Measurements from ENCODE around the gene WASF2. TPM values are rescaled to one million over a fixed set of nuclear protein-coding genes. Genes with fewer than 3 reads are reported as not detected.
A peak's percentile ranks its signal among the peaks of the same experiment; 100 is the strongest.

WASF2 gene
- total RNA-seq, 2 experiments from 2014 or later = 119 to 121 TPM

DNA sequence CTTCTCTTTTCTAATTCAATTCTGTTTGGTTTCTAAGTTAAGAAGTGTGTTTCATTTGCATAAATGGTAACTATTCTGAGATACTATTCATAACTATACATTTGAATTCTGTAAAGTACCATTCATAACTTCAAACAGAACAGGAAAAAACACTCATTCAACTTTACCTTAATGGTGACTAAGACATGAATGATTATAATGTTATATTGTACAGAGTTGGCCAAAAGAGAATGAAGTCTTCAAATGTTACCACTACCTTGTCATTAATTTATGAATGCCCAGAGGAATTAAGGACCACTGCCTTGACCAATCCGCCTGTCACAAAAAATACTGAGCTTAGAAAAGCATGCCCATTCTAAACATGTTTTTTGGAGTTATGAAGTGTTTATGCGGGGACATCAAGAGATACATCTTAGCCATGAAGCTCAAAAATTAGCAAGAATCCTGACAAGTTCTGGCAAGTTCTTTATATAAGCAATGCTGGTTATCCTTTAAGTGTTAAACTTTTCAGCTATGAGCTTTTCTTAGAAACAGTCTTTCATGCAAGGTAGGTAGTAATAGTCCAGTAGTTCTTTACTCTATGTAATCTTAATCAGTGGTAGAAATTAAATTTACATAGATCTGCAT is 7.9 kb downstream of the WASF2 start:
- H3K4me3 Mint-ChIP-seq = no peak overlapping the region
- CTCF ChIA-PET = interaction anchor here (0.6 to 1.2 kb wide), 3 partner anchors 10 to 249 kb away, joined by 3 read pairs; partner anchors contain the start of gene MAP3K6
- intact Hi-C loops (cut with DNase I, micrococcal nuclease) = no loop called here

DNA sequence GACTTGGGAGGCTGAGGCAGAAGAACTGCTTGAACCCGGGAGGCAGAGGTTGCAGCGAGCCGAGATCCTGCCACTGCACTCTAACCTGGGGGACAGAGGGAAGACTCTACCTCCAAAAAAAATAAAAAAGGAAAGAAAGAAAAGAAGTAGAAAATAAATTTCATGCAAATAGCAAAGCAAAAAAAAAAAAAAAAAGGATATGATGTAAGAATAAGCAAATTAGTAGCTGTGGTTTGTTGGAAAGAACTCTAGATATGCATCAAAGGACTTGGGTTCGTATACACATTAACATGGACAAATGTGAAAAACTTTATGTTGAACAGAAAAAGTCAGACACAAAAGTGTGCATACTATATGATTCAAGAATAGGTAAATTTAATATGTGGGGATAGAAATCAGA is 11.9 kb downstream of the WASF2 start:
- Mint-ChIP-seq H3K4me1 (ENCODE audit: low read depth) (peaks cover 65% of the 10 kb centered on the region), H3K27ac (peak overlapping the region; percentile 59)
- POLR2A ChIA-PET = no interaction called here

More for the DNA sequence above, 7.9 kb downstream of the WASF2 start:
- Histone ChIP-seq H3K4me1 (ENCODE audit: insufficient read depth, low read length) (peaks cover 34% of the 10 kb centered on the region), H3K27me3 (ENCODE audit: control insufficient read depth in 1 of 2, insufficient read depth in 2 of 2, low read length in 2 of 2) (no peaks in the 10 kb centered on the region), H3K9me3 (ENCODE audit: control insufficient read depth in 1 of 2, insufficient read depth in 1 of 2, low read length in 2 of 2) (no peaks in the 10 kb centered on the region), H3K27ac (ENCODE audit: low read depth in 1 of 2, low read length in 2 of 2) (no peak overlapping the region), H3K4me3 (ENCODE audit: low read length) (no peak overlapping the region), H3K36me3 (ENCODE audit: insufficient read depth, low read length) (peaks cover 11% of the 10 kb centered on the region)
- H3K27me3 Mint-ChIP-seq = no peaks in the 10 kb centered on the region
- peaks cover 44% of the 10 kb centered on the region for H3K4me1 Mint-ChIP-seq (ENCODE audit: low read depth)
- POLR2A ChIA-PET = interaction anchor here (0.6 to 1.4 kb wide), 2 partner anchors 46 to 508 kb away, joined by 3 read pairs; no protein-coding TSS in a partner anchor
- DNase-seq (no peak), ATAC-seq (ENCODE audit: poor library complexity) (no peak)
- H3K9me3 Mint-ChIP-seq = no peaks in the 10 kb centered on the region
- no peak for TF ChIP-seq CTCF (IDR thresholded peaks at IDR 0.05)
- H3K27ac Mint-ChIP-seq = peak overlapping the region; percentile 19
- peaks cover 28% of the 10 kb centered on the region for H3K36me3 Mint-ChIP-seq (ENCODE audit: low read depth)

DNA sequence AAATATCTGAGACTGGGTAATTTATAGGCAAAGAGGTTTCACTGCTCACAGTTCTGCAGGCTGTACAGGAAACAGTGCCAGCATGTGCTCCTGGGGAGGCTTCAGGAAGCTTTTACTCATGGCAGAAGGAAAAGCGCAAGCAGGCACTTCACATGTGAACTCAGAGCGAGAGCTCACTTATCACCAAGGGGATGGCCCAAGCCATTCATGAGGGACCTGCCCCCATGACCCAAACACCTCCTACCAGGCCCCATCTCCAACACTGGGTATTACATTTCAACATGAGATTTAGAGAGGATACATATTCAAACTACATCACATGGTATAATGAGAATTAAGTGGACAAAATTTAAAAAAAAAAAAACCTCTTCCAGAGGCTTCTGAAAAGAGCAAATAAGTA is 13.7 kb downstream of the WASF2 start:
- intact Hi-C loops (cut with DNase I, micrococcal nuclease) = no loop called here
- POLR2A ChIA-PET = interaction anchor here (1.1 to 1.2 kb wide), 2 partner anchors 11 to 46 kb away, joined by 3 read pairs; no protein-coding TSS in a partner anchor
- H3K4me3 Mint-ChIP-seq = no peak overlapping the region
- H3K9me3 Mint-ChIP-seq = no peaks in the 10 kb centered on the region
- no peaks in the 10 kb centered on the region for H3K27me3 ChIP-seq (ENCODE audit: control insufficient read depth in 1 of 2, insufficient read depth in 2 of 2, low read length in 2 of 2)
- ATAC-seq (ENCODE audit: poor library complexity) (no peak), DNase-seq (no peak)
- H3K4me1 ChIP-seq (ENCODE audit: insufficient read depth, low read length) = peaks cover 58% of the 10 kb centered on the region
- H3K36me3 Mint-ChIP-seq (ENCODE audit: low read depth) = peaks cover 17% of the 10 kb centered on the region
- no peak overlapping the region for H3K4me3 ChIP-seq (ENCODE audit: low read length)
- peaks cover 8% of the 10 kb centered on the region for H3K36me3 ChIP-seq (ENCODE audit: insufficient read depth, low read length)
- no peaks in the 10 kb centered on the region for H3K9me3 ChIP-seq (ENCODE audit: control insufficient read depth in 1 of 2, insufficient read depth in 1 of 2, low read length in 2 of 2)
- H3K27ac Mint-ChIP-seq = peak overlapping the region; percentile 22
- H3K27ac ChIP-seq (ENCODE audit: low read depth in 1 of 2, low read length in 2 of 2) = no peak overlapping the region
- peaks cover 57% of the 10 kb centered on the region for H3K4me1 Mint-ChIP-seq (ENCODE audit: low read depth)
- no peaks in the 10 kb centered on the region for H3K27me3 Mint-ChIP-seq
- no peak for TF ChIP-seq CTCF (IDR thresholded peaks at IDR 0.05)
- CTCF ChIA-PET = interaction anchor here (1.0 kb wide), 1 partner anchor 41 kb away, joined by 3 read pairs; no protein-coding TSS in a partner anchor

More for the DNA sequence above, 11.9 kb downstream of the WASF2 start:
- H3K4me3 ChIP-seq (ENCODE audit: low read length) = no peak overlapping the region
- intact Hi-C loops (cut with DNase I, micrococcal nuclease) = no loop called here
- no peaks in the 10 kb centered on the region for H3K9me3 ChIP-seq (ENCODE audit: control insufficient read depth in 1 of 2, insufficient read depth in 1 of 2, low read length in 2 of 2)
- CTCF ChIA-PET = interaction anchor here (1.5 kb wide), 1 partner anchor 83 kb away, joined by 3 read pairs; no protein-coding TSS in a partner anchor
- Mint-ChIP-seq H3K36me3 (ENCODE audit: low read depth) (peaks cover 28% of the 10 kb centered on the region), H3K9me3 (no peaks in the 10 kb centered on the region), H3K4me3 (peak overlapping the region; percentile 27), H3K27me3 (no peaks in the 10 kb centered on the region)
- peaks cover 46% of the 10 kb centered on the region for H3K4me1 ChIP-seq (ENCODE audit: insufficient read depth, low read length)
- no peak for TF ChIP-seq CTCF (IDR thresholded peaks at IDR 0.05)
- H3K27ac ChIP-seq (ENCODE audit: low read depth in 1 of 2, low read length in 2 of 2) = no peak overlapping the region
- H3K27me3 ChIP-seq (ENCODE audit: control insufficient read depth in 1 of 2, insufficient read depth in 2 of 2, low read length in 2 of 2) = no peaks in the 10 kb centered on the region
- ATAC-seq (ENCODE audit: poor library complexity) = no peak
- H3K36me3 ChIP-seq (ENCODE audit: insufficient read depth, low read length) = peaks cover 8% of the 10 kb centered on the region
- no peak for DNase-seq

All from CD4-positive, alpha-beta T cell (primary cell).